Left ventricle myocardium inferior (tissue), 1 donor: ENCODE measurements around the gene SEZ6. TPM values are rescaled to one million over a fixed set of nuclear protein-coding genes. Genes with fewer than 3 reads are reported as not detected.

ENCODE experiments used
- DNase-seq: peaks from one replicate; pipeline ENCODE4 v3.0.0-alpha.2; 2020
- H3K27ac ChIP-seq: fragments of 200-600 bp; replicated peaks from 2 replicates; pipeline ENCODE4 v1.8.0; 2021
- H3K27me3 ChIP-seq: fragments of 200-600 bp; 2 replicates; pipeline ENCODE4 v1.8.0; 2021; ENCODE audit warnings: low read depth
- H3K36me3 ChIP-seq: fragments of 200-600 bp; 2 replicates; pipeline ENCODE4 v1.8.0; 2021
- H3K4me1 ChIP-seq: fragments of 200-600 bp; 2 replicates; pipeline ENCODE4 v1.8.0; 2021
- H3K4me3 ChIP-seq: fragments of 200-600 bp; 2 replicates; pipeline ENCODE4 v1.8.0; 2021; ENCODE audit warnings: mild to moderate bottlenecking, moderate library complexity
- H3K9me3 ChIP-seq: fragments of 200-600 bp; replicated peaks from 2 replicates; pipeline ENCODE4 v1.8.0; 2021
- intact Hi-C: fragments of 100-400 bp; cut with micrococcal nuclease; formaldehyde crosslinking; loops from one replicate; pipeline ENCODE4 v1.11.0; 2022
- total RNA-seq: library from RNA; stranded (reverse); fragmentation: NEBNext Ultra II Directional; extraction: Animal tissue kit (Norgen Biotek cat#: 25700); gene quantifications from one replicate; pipeline ENCODE4 v1.2.1, GENCODE V29; 2021
- TF ChIP-seq, protein P1 (sequence below): fragments of 200-600 bp; IDR thresholded peaks from 2 replicates; pipeline ENCODE4 v1.8.0; 2021; ENCODE audit warnings: antibody characterized with exemption, mild to moderate bottlenecking, borderline replicate concordance
- donor health status: DM: no; HTN: yes; CAD: no; lungs with severe emphysema.

SEZ6 gene
- total RNA-seq, 1 donor from 2014 or later, result not detected

DNA sequence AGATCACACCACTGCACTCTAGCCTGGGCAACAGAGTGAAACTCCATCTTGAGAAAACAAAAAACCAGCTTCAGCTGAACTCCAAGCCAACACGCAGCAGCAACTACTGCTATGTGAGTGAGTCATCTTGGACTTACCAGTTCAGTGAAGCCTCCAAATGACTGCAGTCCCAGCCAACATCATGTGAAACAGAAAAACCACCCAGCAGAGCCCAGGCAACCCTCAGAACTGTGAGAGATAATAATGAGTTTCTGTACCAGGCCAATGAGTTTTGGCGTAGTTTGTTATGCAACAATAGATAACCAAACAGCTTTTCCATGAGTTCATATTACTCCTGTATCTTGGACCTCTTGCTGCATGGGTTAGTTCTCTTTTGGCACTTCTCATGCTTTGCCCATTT is 77.8 kb downstream of the SEZ6 start:
- Histone ChIP-seq H3K36me3 (peaks cover 37% of the 10 kb centered on the region), H3K4me3 (no peak overlapping the region), H3K27ac (no peak overlapping the region), H3K4me1 (peaks cover 38% of the 10 kb centered on the region), H3K9me3 (peaks cover 6% of the 10 kb centered on the region), H3K27me3 (no peaks in the 10 kb centered on the region)
- TF ChIP-seq, protein P1, sequence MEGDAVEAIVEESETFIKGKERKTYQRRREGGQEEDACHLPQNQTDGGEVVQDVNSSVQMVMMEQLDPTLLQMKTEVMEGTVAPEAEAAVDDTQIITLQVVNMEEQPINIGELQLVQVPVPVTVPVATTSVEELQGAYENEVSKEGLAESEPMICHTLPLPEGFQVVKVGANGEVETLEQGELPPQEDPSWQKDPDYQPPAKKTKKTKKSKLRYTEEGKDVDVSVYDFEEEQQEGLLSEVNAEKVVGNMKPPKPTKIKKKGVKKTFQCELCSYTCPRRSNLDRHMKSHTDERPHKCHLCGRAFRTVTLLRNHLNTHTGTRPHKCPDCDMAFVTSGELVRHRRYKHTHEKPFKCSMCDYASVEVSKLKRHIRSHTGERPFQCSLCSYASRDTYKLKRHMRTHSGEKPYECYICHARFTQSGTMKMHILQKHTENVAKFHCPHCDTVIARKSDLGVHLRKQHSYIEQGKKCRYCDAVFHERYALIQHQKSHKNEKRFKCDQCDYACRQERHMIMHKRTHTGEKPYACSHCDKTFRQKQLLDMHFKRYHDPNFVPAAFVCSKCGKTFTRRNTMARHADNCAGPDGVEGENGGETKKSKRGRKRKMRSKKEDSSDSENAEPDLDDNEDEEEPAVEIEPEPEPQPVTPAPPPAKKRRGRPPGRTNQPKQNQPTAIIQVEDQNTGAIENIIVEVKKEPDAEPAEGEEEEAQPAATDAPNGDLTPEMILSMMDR, result no peak
- no peak for DNase-seq
- intact Hi-C loops, result no loop called here

DNA sequence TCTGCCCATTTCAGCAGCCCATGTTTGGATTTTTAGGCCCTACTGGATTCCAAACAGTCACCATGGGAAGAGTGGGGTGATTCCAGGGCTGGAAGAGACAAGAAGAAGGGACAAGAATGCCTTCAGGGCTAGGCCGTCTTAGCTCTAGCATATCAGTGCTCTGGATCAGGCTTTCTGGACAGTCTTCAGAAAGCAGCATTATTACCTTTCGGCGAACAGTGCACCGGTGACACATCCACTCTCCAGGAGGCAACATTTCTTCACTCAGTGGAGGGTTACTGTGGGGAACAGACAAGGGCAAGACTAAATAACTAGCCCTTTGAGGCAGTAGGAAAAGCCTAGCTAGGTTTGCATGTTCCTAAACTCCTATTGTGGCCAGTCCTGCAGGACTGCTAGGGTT is 79.0 kb downstream of the SEZ6 start:
- peaks cover 44% of the 10 kb centered on the region for H3K36me3 ChIP-seq

DNA sequence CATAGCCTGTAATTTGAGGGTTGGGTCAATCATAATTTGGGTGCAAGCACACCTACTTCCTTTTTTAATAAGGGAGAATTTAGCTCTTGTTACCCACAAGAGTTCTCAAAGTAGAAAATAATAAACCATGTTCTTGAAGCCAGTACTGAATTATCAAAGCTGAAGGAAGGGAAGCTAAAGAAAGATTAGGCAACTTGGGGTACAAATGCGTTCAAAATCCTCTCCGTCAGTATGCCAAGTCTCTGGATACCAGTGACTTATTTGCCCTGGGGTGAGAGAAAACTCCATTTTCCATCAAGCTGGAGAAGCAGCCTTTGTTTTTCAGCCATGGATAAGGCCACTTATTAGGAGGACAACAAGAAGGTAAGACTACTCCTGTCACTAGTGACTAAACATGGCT is 79.5 kb downstream of the SEZ6 start:
- Histone ChIP-seq H3K36me3 (peaks cover 48% of the 10 kb centered on the region), H3K9me3 (peaks cover 6% of the 10 kb centered on the region), H3K27ac (peak overlapping the region; percentile 5), H3K4me3 (no peak overlapping the region), H3K27me3 (no peaks in the 10 kb centered on the region), H3K4me1 (peaks cover 38% of the 10 kb centered on the region)
- intact Hi-C loops, result no loop called here
- no peak for DNase-seq
- TF ChIP-seq, protein P1, result no peak

More for the DNA sequence above, 79.0 kb downstream of the SEZ6 start:
- Histone ChIP-seq H3K4me1 (peaks cover 38% of the 10 kb centered on the region), H3K9me3 (peaks cover 6% of the 10 kb centered on the region), H3K27ac (peak overlapping the region; percentile 5), H3K4me3 (no peak overlapping the region), H3K27me3 (no peaks in the 10 kb centered on the region)
- DNase-seq, result no peak
- intact Hi-C loops, result no loop called here
- TF ChIP-seq, protein P1, result no peak

DNA sequence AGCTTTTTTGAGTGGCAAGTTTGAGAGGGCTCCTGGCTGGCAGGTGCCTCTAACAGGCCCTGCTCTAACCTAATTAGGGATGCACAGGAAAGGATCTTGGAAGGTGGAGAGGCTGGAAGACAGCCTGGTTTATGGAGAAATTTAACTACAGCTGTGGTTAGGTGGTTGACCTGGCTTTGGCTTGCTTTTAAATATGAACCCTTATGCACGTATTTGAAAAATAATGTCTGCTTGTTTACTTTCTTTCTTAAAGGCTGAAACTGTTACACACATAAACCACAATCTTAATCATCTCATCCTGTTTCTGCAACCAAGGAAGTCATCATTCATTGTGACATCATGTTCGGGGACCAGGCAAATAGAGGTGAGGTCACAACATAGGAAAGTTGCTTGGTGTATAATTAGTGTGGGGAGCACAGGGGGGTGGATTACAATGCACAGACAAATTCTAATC is 79.9 kb downstream of the SEZ6 start:
- no peak overlapping the region for H3K4me3 ChIP-seq
- intact Hi-C loops, result no loop called here
- H3K27ac ChIP-seq, result peak overlapping the region; percentile 5
- no peaks in the 10 kb centered on the region for H3K27me3 ChIP-seq
- peaks cover 35% of the 10 kb centered on the region for H3K4me1 ChIP-seq
- TF ChIP-seq, protein P1, result no peak
- DNase-seq, result no peak
- H3K36me3 ChIP-seq, result peaks cover 52% of the 10 kb centered on the region
- H3K9me3 ChIP-seq, result peaks cover 6% of the 10 kb centered on the region

DNA sequence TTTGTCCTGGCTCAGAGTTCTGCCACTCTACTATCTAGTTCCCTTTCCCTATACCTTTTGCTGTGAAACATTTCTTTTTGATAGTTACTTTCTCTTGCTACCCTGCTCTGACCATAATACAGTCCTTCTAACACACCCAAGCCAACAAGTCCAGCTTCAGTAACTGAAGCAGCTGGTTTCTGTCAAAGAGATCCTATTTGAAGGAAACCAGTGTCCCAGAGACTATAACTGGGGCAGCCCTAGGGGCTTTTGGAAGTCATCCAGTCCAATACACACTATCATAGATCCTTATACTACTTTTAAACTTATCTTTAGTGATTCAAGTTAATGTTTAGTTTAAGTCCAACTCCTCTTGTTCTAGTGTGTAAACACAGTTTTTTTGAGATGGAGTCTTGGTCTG is 85.6 kb downstream of the SEZ6 start:
- H3K9me3 ChIP-seq, result no peaks in the 10 kb centered on the region
- H3K4me3 ChIP-seq, result no peak overlapping the region
- peaks cover 93% of the 10 kb centered on the region for H3K36me3 ChIP-seq
- H3K4me1 ChIP-seq, result peaks cover 23% of the 10 kb centered on the region
- H3K27me3 ChIP-seq, result no peaks in the 10 kb centered on the region
- H3K27ac ChIP-seq, result no peak overlapping the region
- TF ChIP-seq, protein P1, result no peak
- no peak for DNase-seq
- intact Hi-C loops, result no loop called here
